A549 treated with Hydrocortisone at 1 μM for 4 hours (cell line): Measurements from ENCODE around the gene SMARCB1. TPM values are rescaled to one million over a fixed set of nuclear protein-coding genes. Genes with fewer than 3 reads are reported as not detected.

Experiments used
- total RNA-seq: library from RNA; stranded (reverse); fragments of 200-300 nt; extraction: Qiagen RNA extraction; gene quantifications from 5 replicates; pipeline ENCODE4 v1.2.3, GENCODE V29; 2022

The SMARCB1 gene
- total RNA-seq: 48.9 to 57.6 TPM (median 51.3 TPM) in 5 replicates

DNA sequence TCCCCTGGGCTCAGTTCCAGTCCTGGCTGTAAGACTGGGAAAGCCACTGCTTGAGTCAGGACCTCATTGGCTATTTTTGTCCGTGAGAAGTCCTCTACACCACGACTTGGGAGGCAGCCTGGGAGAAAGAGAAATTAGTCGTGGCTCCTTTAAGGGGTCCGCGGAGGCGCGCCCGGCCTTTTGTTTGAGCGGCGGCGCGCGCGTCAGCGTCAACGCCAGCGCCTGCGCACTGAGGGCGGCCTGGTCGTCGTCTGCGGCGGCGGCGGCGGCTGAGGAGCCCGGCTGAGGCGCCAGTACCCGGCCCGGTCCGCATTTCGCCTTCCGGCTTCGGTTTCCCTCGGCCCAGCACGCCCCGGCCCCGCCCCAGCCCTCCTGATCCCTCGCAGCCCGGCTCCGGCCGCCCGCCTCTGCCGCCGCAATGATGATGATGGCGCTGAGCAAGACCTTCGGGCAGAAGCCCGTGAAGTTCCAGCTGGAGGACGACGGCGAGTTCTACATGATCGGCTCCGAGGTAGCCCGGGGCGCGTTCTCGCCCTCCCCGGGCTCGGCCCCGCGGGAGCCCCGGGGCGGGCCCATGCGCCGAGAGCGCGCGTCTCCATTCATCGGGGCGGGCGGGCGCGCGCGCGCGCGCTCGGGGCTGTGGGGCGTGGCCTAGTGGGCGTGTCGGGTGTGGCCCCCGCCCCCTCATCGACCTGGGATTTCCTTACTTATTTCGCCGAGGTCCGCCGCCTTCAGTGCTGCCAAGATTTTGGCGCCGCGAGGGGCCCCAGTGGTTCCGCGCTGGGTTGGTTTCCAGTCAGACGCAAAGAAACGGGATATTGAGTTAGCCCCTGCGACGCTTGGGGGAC, at the start of gene SMARCB1:
Gene SMARCB1 (plus strand): TSS at position 215 of the 848 bp plus-strand sequence. CDS start 204 bp downstream, at position 419.

GRCh38 chr22:23750714-23751440, 35.9 kb upstream of the SMARCB1 start, which contains the start of gene ZNF70:
Gene ZNF70, minus strand, starts transcription at chr22:23751112. Its CDS starts 5,972 bp downstream, at chr22:23745140.

GRCh38 chr22:23754220-23754919, 32.4 kb upstream of the SMARCB1 start, which contains the start of gene VPREB3:
Gene VPREB3, minus strand, starts transcription at chr22:23754425. Its CDS starts 62 bp downstream, at chr22:23754363.

DNA sequence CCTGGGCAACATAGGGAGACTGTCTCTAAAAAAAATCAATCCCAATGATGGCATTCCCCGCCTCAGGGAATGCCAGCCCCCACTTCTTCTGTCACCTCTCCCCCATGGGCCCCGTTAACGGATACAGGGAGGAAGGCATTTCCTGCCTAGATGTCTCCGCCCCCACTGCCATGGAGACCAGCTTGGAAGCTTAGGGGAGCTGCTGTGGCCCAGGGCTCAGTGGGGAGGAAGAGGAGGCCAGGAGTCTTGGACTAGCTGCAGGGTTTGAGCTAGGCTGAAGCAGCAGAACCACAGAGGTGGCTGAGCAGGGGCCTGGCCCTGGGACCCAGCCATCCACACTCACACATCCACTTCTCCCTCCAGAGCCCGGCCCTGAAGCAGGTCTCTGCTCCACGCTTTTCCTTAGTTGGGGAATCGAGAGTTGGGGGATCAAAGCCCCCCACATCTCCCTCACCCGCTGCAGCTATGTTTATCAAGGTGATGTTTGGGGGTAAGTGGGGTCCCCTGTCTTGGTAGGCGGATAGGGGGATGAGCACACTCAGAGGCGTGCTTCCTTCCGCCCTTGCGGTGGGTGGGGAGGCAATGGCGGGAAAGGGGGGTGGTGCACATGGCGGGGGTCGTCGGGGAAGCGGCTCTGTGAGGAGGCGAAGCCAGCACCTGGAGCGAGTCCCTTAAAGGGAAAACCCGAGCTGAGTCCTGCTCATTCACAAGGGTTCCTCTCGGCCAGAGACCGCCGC, 23.8 kb upstream of the SMARCB1 start, which contains the start of gene C22orf15:
Gene C22orf15 (plus strand): TSS at position 149 of the 737 bp plus-strand sequence. CDS start 317 bp downstream, at position 466.

GRCh38 chr22:23767673-23768548, 18.9 kb upstream of the SMARCB1 start, which contains the start of gene CHCHD10:
Gene CHCHD10, minus strand, starts transcription at chr22:23767972. Its CDS starts 98 bp downstream, at chr22:23767874.

DNA sequence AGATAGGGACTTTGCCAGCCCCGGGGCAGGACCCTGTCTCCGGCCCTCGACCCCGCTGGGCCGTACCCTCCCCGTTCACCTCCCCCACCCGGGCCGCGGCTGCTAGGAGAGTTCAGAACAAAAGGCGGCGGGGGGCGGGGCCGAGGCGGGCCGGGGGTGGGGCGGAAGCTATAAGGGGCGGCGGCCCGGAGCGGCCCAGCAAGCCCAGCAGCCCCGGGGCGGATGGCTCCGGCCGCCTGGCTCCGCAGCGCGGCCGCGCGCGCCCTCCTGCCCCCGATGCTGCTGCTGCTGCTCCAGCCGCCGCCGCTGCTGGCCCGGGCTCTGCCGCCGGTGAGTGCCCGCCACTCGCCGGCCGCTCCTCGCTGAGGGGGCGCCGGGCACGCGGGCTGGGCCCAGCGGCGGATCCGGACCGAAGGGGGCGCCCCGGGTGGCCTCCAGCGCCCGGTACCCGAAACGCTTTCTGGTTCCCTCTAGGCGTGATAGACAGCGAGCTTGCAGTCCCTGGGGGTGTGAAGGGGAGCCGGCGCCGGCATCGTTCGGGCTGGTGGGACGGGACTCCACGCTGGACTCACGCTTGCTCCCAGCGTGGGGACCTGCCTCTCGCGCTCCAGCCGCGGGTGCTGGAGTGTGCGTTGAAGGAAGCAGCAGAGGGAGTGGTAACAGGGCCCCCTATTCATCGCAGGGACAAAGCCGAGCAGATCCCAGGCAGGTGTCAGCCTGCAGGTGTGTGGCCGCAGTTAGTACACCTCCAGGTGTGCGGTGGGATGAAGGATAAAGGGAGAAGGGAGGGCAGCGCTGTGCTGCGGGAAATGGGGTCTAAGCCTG, 13.9 kb upstream of the SMARCB1 start, which contains the start of gene MMP11:
Gene MMP11 (plus strand): TSS at position 201 of the 825 bp plus-strand sequence. CDS start 22 bp downstream, at position 223.

DNA sequence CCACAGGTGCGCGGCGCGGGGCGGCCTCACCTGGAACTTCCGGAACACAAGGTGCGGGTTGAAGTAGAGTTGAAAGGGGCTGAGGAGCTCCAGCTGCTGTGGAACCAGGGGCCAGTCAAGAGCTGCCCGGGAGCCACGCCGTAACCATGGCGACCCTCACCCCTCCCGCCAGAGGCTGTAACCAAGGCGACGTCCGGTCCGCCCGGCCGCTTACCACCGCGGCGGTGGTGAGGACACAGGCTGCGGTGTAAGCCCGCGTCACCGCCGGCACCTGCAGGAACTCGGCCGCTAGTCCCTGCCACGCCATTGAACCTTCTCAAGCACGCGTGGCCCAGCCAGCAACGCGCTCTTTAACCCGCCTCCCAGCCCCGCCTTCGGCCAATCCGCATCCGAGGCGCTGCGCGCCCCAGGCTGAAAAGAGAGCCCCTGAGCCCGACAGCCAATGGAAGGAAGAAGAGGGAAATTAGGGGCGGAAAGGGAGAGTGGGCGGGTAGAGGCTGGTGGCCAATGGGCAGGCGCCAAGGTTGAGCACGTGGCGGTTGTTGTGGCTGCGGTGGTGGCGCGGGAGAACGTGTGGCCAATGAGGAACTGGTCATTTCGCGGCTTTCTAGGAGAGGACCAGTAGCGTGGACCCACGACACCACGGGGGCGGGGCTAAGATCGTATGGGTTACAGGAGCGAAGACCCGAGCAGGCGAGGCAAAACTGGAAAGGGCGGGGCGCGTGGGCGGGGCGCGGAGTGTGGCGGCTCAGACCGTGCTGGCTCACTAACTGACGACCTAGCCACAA, 52.1 kb downstream of the SMARCB1 start, which contains the start of gene DERL3:
Gene DERL3 (minus strand): TSS at position 326 of the 788 bp plus-strand sequence. CDS start 19 bp downstream, at position 307.

GRCh38 chr22:23857606-23858483, 71.1 kb downstream of the SMARCB1 start, which contains the start of gene SLC2A11:
Gene SLC2A11, plus strand, starts transcription at chr22:23857875. Its CDS starts 125 bp downstream, at chr22:23858000.

Other genes starting within 250 kb of the SMARCB1 start
- not detected in 5 replicates for gene IGLL1, start 206.7 kb upstream of the SMARCB1 start, total RNA-seq
- gene DRICH1, start 154.6 kb upstream of the SMARCB1 start, total RNA-seq: 0.10 to 0.36 TPM (median 0.22 TPM) in 3 of 5 replicates, not detected in the others
- not detected in 5 replicates for gene RGL4, start 96.0 kb upstream of the SMARCB1 start, total RNA-seq
- 0.75 to 1.6 TPM (median 1.0 TPM) in 5 replicates for gene ZNF70, start 35.9 kb upstream of the SMARCB1 start, total RNA-seq
- 0.45 to 1.2 TPM (median 1.1 TPM) in 5 replicates for gene VPREB3, start 32.5 kb upstream of the SMARCB1 start, total RNA-seq
- gene C22orf15, start 24.0 kb upstream of the SMARCB1 start, total RNA-seq: not detected in 5 replicates
- 67.1 to 200 TPM (median 191 TPM) in 5 replicates for gene CHCHD10, start 19.0 kb upstream of the SMARCB1 start, total RNA-seq
- gene MMP11, start 14.1 kb upstream of the SMARCB1 start, total RNA-seq: 0.23 to 0.46 TPM (median 0.37 TPM) in 5 replicates
- 0.16 to 0.71 TPM (median 0.55 TPM) in 5 replicates for gene DERL3, start 52.0 kb downstream of the SMARCB1 start, total RNA-seq
- gene SLC2A11, start 70.9 kb downstream of the SMARCB1 start, total RNA-seq: 8.4 to 10.4 TPM (median 9.8 TPM) in 5 replicates
- 412 to 972 TPM (median 905 TPM) in 5 replicates for gene MIF, start 107.4 kb downstream of the SMARCB1 start, total RNA-seq
- gene GSTT2B, start 174.2 kb downstream of the SMARCB1 start, total RNA-seq: 0.22 to 0.36 TPM (median 0.33 TPM) in 5 replicates
- gene DDTL, start 179.9 kb downstream of the SMARCB1 start, total RNA-seq: 1.6 to 1.9 TPM (median 1.7 TPM) in 5 replicates
- gene DDT, start 187.5 kb downstream of the SMARCB1 start, total RNA-seq: 99.3 to 172 TPM (median 158 TPM) in 5 replicates
- gene GSTT2, start 193.2 kb downstream of the SMARCB1 start, total RNA-seq: 0.13 to 0.15 TPM in 2 of 5 replicates, not detected in the others
- not detected in 5 replicates for gene GSTT4, start 218.5 kb downstream of the SMARCB1 start, total RNA-seq
- gene CABIN1, start 224.3 kb downstream of the SMARCB1 start, total RNA-seq: 29.0 to 37.3 TPM (median 32.8 TPM) in 5 replicates